Measurements from ENCODE around the gene ICE1.

ICE1 gene

GRCh38 chr5:5534333-5534732 lies 111.9 kb downstream of the ICE1 start:
- H3K27me3 ChIP-seq (replicated peaks; ENCODE audit: control insufficient read depth, insufficient read depth, low read length), result no peaks in the 10 kb centered on the region
- no peak for TF ChIP-seq CTCF (IDR thresholded peaks at IDR 0.05; ENCODE audit: insufficient read depth, low read length, poor library complexity, severe bottlenecking)

GRCh38 chr5:5536871-5537270 lies 114.4 kb downstream of the ICE1 start:
- no peak for TF ChIP-seq CTCF (IDR thresholded peaks at IDR 0.05; ENCODE audit: insufficient read depth, low read length, poor library complexity, severe bottlenecking)
- H3K27me3 ChIP-seq (replicated peaks; ENCODE audit: control insufficient read depth, insufficient read depth, low read length), result no peaks in the 10 kb centered on the region
- no peaks in the 10 kb centered on the region for H3K36me3 ChIP-seq (ENCODE audit: control insufficient read depth, insufficient read depth, low read length)
- no peak overlapping the region for H3K4me3 ChIP-seq (replicated peaks; ENCODE audit: low read depth, low read length)
- no peak for DNase-seq (ENCODE audit: extremely low read depth, insufficient read length)

More at GRCh38 chr5:5534333-5534732, 111.9 kb downstream of the ICE1 start:
- no peak for DNase-seq (ENCODE audit: extremely low read depth, insufficient read length)
- no peak overlapping the region for H3K4me3 ChIP-seq (replicated peaks; ENCODE audit: low read depth, low read length)
- no peaks in the 10 kb centered on the region for H3K36me3 ChIP-seq (ENCODE audit: control insufficient read depth, insufficient read depth, low read length)

GRCh38 chr5:5537426-5537825 lies 114.9 kb downstream of the ICE1 start:
- H3K36me3 ChIP-seq (ENCODE audit: control insufficient read depth, insufficient read depth, low read length), result no peaks in the 10 kb centered on the region
- H3K4me3 ChIP-seq (replicated peaks; ENCODE audit: low read depth, low read length), result no peak overlapping the region
- TF ChIP-seq CTCF (IDR thresholded peaks at IDR 0.05; ENCODE audit: insufficient read depth, low read length, poor library complexity, severe bottlenecking), result no peak
- H3K27me3 ChIP-seq (replicated peaks; ENCODE audit: control insufficient read depth, insufficient read depth, low read length), result no peaks in the 10 kb centered on the region
- no peak for DNase-seq (ENCODE audit: extremely low read depth, insufficient read length)

GRCh38 chr5:5539590-5539989 lies 117.1 kb downstream of the ICE1 start:
- Histone ChIP-seq H3K36me3 (ENCODE audit: control insufficient read depth, insufficient read depth, low read length) (no peaks in the 10 kb centered on the region), H3K4me3 (replicated peaks; ENCODE audit: low read depth, low read length) (no peak overlapping the region), H3K27me3 (replicated peaks; ENCODE audit: control insufficient read depth, insufficient read depth, low read length) (no peaks in the 10 kb centered on the region)
- DNase-seq (ENCODE audit: extremely low read depth, insufficient read length), result no peak
- TF ChIP-seq CTCF (IDR thresholded peaks at IDR 0.05; ENCODE audit: insufficient read depth, low read length, poor library complexity, severe bottlenecking), result no peak

Data from GM06990 (cell line).